Gastroesophageal sphincter (tissue), 4 donors: Measurements from ENCODE around the gene MCC. TPM values are rescaled to one million over a fixed set of nuclear protein-coding genes. Genes with fewer than 3 reads are reported as not detected.

ENCODE experiments used
- ATAC-seq: fragments of 150-250 bp; one replicate; pipeline ENCODE4 v1.9.1; 2016; ENCODE audit warnings: mild to moderate bottlenecking, moderate library complexity
- H3K27ac ChIP-seq, 4 donors: fragments of 200-600 bp; sonication (generic) in 3 of 4; 1 replicate in 3 of 4; 2 replicates in 1 of 4; pipeline ENCODE4 v1.5.1; 2016 to 2019
- H3K27me3 ChIP-seq: fragments of 200-600 bp; sonication (generic); one replicate; pipeline ENCODE4 v1.5.1; 2019
- H3K36me3 ChIP-seq, 2 donors: fragments of 200-600 bp; sonication (generic); one replicate each; pipeline ENCODE4 v1.5.1; 2019; ENCODE audit warnings: control low read depth in 1 of 2
- H3K4me1 ChIP-seq, 3 donors: fragments of 200-600 bp; sonication (generic); 1 replicate in 2 of 3; 2 replicates in 1 of 3; pipeline ENCODE4 v1.5.1; 2016 to 2019; ENCODE audit warnings: control low read depth in 2 of 3
- H3K4me3 ChIP-seq, 2 donors: fragments of 200-600 bp; sonication (generic); one replicate each; pipeline ENCODE4 v1.5.1; 2019; ENCODE audit warnings: mild to moderate bottlenecking in 1 of 2, moderate library complexity in 1 of 2
- H3K9me3 ChIP-seq, 3 donors: fragments of 200-600 bp; sonication (generic); one replicate each; pipeline ENCODE4 v1.5.1; 2017 to 2019; ENCODE audit warnings: control low read depth in 2 of 3
- EP300 ChIP-seq: sonication (generic); formaldehyde crosslinking; IDR thresholded peaks from one replicate; pipeline ENCODE4 v1.6.1; 2017; ENCODE audit warnings: antibody characterized with exemption, mild to moderate bottlenecking
- POLR2A ChIP-seq, 2 donors: fragments of 450-650 bp; IDR thresholded peaks; one replicate each; pipeline ENCODE4 v1.6.1; 2017; ENCODE audit warnings: antibody characterized with exemption in 2 of 2, mild to moderate bottlenecking in 2 of 2, moderate library complexity in 1 of 2
- POLR2AphosphoS5 ChIP-seq: sonication (generic); formaldehyde crosslinking; IDR thresholded peaks from one replicate; pipeline ENCODE4 v1.6.1; 2017; ENCODE audit warnings: antibody characterized with exemption
- WGBS, 2 donors: methylation state at CpG; one replicate each; pipeline ENCODE4 v1.1.5; 2018; ENCODE audit warnings: low coverage in 1 of 2; 5-methylcytosine and 5-hydroxymethylcytosine counted together
- total RNA-seq, 4 donors: library from RNA; depleted of rRNA; stranded (reverse); fragments of >200 nt; gene quantifications; one replicate each; pipeline ENCODE4 v1.1.0, GENCODE V29; 2016
- TF ChIP-seq, protein P1 (sequence below), 4 experiments: fragments of 200-600 bp in 2 of 4; fragments of 450-650 bp in 2 of 4; sonication (generic) in 1 of 4; IDR thresholded peaks; one replicate each; pipeline ENCODE4 v1.5.1; 2017 to 2019; ENCODE audit warnings: antibody characterized with exemption in 4 of 4, mild to moderate bottlenecking in 2 of 4, moderate library complexity in 2 of 4

MCC gene
- total RNA-seq, 4 donors from 2014 or later: 20.5 to 28.7 (median 23.5) TPM

DNA sequence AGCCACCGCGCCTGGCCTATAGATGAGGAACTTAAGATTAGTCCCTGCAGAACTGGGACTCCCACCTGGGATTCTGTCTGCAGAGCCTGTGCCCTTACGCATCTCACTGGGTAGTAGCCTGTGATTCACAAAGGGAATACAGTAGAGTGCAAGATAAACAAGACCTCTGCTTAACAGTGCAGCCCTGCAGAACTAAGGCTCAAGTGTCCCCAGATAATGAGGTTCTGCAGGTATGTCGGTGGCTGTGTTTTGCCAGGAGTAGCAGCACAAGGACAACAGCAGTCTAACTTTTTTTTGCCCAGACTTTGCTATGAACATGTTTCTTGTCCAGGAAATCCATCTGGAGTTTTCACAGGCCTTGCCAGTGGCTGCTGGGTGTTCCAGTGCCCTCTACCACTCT lies 451.9 kb downstream of the MCC start:
- peaks cover 0 to 41% of the 10 kb centered on the region in 2 donors for H3K36me3 ChIP-seq
- no peaks in the 10 kb centered on the region for H3K27me3 ChIP-seq
- ATAC-seq: no peak
- H3K27ac ChIP-seq: no peak overlapping the region
- H3K4me1 ChIP-seq: peaks cover 0 to 13% (median 0%) of the 10 kb centered on the region in 3 donors
- no peak for TF ChIP-seq POLR2A (IDR thresholded peaks at IDR 0.05)
- TF ChIP-seq POLR2AphosphoS5: no peak
- no peak for TF ChIP-seq EP300
- 92% methylated on average over 2 of the region's 4 CpGs; no CpG with 5 or more reads in 1 of the 2 donors for WGBS, 2 donors
- no peak overlapping the region for H3K4me3 ChIP-seq
- H3K9me3 ChIP-seq: no peaks in the 10 kb centered on the region

DNA sequence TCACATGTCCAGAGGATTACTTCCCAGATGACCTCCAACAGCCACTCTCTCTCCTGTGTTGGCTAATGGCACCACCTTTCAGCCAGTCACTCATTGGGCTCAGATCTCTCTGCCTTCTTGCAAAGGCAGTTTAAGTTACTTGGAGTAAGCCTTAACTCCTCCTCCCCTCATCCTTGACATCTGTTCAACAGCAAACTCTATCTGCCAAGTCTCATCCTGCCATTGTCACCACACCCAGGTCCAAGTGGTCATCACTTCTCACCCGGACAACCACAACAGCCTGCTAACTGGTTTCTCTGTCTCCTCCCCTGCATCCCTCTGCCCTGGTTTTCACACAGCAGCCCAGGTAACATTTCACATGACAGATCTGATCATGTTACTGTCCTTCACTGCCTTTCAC lies 453.2 kb downstream of the MCC start:
- Histone ChIP-seq H3K4me3 (no peak overlapping the region), H3K9me3 (no peaks in the 10 kb centered on the region), H3K36me3 (peaks cover 0 to 29% of the 10 kb centered on the region in 2 donors), H3K4me1 (peaks cover 0 to 13% (median 0%) of the 10 kb centered on the region in 3 donors), H3K27me3 (no peaks in the 10 kb centered on the region), H3K27ac (no peak overlapping the region)
- ATAC-seq: no peak
- TF ChIP-seq, protein P1, sequence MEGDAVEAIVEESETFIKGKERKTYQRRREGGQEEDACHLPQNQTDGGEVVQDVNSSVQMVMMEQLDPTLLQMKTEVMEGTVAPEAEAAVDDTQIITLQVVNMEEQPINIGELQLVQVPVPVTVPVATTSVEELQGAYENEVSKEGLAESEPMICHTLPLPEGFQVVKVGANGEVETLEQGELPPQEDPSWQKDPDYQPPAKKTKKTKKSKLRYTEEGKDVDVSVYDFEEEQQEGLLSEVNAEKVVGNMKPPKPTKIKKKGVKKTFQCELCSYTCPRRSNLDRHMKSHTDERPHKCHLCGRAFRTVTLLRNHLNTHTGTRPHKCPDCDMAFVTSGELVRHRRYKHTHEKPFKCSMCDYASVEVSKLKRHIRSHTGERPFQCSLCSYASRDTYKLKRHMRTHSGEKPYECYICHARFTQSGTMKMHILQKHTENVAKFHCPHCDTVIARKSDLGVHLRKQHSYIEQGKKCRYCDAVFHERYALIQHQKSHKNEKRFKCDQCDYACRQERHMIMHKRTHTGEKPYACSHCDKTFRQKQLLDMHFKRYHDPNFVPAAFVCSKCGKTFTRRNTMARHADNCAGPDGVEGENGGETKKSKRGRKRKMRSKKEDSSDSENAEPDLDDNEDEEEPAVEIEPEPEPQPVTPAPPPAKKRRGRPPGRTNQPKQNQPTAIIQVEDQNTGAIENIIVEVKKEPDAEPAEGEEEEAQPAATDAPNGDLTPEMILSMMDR (IDR thresholded peaks at IDR 0.05): no peak
- no peak for TF ChIP-seq POLR2A (IDR thresholded peaks at IDR 0.05)
- WGBS, 2 donors: 64 to 88% methylated on average over 1 of the region's 1 CpG

DNA sequence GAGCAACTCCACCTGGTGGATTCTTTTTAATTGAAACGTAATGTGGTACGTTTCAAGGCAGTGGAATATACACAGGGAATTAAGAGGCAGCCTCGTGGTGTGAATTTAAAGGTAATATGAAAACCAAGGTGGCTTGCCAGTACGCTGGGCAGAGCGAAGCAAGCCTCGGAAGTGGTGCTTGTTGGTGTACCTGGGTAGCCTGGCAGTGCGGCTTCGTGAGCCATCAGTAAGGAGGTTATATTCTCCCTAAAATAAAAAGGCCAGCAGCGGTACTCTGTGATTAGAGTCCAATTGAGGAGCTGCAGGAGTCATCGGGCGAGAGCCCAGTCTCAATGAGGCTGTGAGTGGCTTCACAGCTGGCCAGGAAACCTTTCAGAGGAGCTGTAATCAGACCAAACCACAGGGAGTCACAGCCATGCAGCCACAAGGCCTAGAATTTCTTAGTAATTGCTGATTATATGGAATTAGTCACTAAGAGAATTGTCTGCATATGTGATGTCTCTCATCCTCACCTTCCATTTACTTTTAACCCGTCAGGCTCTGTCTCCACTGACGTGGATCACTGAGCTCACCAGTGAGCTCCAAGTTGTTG lies 454.0 kb downstream of the MCC start:
- H3K4me3 ChIP-seq: no peak overlapping the region
- H3K27ac ChIP-seq: no peak overlapping the region
- H3K27me3 ChIP-seq: no peaks in the 10 kb centered on the region
- no peak for TF ChIP-seq POLR2A (IDR thresholded peaks at IDR 0.05)
- no peak for TF ChIP-seq POLR2AphosphoS5
- TF ChIP-seq, protein P1 (IDR thresholded peaks at IDR 0.05): no peak
- no peak for TF ChIP-seq EP300
- peaks cover 0 to 13% (median 0%) of the 10 kb centered on the region in 3 donors for H3K4me1 ChIP-seq
- 85 to 89% methylated on average over 3 to 12 of the region's 13 CpGs for WGBS, 2 donors
- H3K9me3 ChIP-seq: no peaks in the 10 kb centered on the region
- ATAC-seq: no peak
- H3K36me3 ChIP-seq: peaks cover 0 to 28% of the 10 kb centered on the region in 2 donors

DNA sequence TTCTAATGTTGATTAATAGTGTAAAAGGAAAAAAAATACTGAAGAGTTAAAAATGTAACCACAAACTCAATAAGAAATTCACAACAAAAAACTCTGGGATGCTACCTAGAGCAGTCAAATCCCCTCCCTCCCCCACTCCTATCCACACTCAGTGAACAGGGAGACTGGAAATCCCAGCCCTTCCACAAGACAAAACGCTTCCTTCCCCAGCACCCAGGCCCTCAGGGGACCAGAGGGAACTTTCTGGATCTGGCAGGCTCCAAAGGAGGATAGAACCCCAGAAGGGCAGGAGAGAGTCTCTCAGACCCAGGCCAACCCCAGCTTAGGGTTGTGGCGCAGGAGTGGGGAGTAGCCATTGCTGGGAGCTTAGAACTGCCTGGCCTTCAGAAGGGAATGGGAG lies 456.7 kb downstream of the MCC start:
- 83% methylated on average over 1 of the region's 2 CpGs; no CpG with 5 or more reads in 1 of the 2 donors for WGBS, 2 donors
- Histone ChIP-seq H3K4me3 (no peak overlapping the region), H3K27ac (no peak overlapping the region), H3K4me1 (peaks cover 0 to 13% (median 0%) of the 10 kb centered on the region in 3 donors), H3K36me3 (peaks cover 0 to 36% of the 10 kb centered on the region in 2 donors), H3K27me3 (no peaks in the 10 kb centered on the region), H3K9me3 (no peaks in the 10 kb centered on the region)
- ATAC-seq: no peak
- no peak for TF ChIP-seq EP300
- TF ChIP-seq, protein P1 (IDR thresholded peaks at IDR 0.05): no peak
- TF ChIP-seq POLR2A (IDR thresholded peaks at IDR 0.05): no peak
- no peak for TF ChIP-seq POLR2AphosphoS5

DNA sequence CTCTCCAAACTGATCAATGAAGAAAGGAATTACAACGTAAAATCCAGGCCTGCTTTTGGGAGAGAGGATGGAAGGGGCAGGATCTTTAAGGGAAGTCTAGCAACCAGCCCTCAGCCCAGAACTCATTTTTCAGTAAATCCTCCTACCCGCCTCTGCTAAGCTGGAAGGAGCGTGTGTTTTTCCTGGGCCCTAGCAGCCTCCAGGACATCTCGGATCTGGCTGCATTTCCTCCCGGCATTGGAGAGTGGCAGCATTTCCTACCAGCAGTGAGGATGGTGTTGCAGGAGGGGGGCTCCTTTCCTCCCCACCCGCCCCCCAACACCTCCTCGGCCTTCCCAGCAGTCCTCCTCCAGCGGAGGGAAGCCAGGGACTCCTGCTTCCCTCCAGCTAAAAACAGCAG lies 457.1 kb downstream of the MCC start:
- no peak for ATAC-seq
- H3K4me3 ChIP-seq: no peak overlapping the region
- peaks cover 0 to 37% of the 10 kb centered on the region in 2 donors for H3K36me3 ChIP-seq
- no peaks in the 10 kb centered on the region for H3K9me3 ChIP-seq
- H3K27ac ChIP-seq: no peak overlapping the region
- TF ChIP-seq POLR2AphosphoS5 (no peak), EP300 (no peak), POLR2A (IDR thresholded peaks at IDR 0.05) (no peak)
- TF ChIP-seq, protein P1 (IDR thresholded peaks at IDR 0.05): no peak
- 94 to 95% methylated on average over 2 to 5 of the region's 8 CpGs for WGBS, 2 donors
- H3K4me1 ChIP-seq: peaks cover 0 to 13% (median 0%) of the 10 kb centered on the region in 3 donors
- H3K27me3 ChIP-seq: no peaks in the 10 kb centered on the region
